ENCODE results near the gene MOGAT1.
"Not testable (repeated sequence)": the region's sequence is repeated elsewhere in the genome, so short reads cannot be mapped to it uniquely, and the experiment has no call there.

MOGAT1 gene

DNA sequence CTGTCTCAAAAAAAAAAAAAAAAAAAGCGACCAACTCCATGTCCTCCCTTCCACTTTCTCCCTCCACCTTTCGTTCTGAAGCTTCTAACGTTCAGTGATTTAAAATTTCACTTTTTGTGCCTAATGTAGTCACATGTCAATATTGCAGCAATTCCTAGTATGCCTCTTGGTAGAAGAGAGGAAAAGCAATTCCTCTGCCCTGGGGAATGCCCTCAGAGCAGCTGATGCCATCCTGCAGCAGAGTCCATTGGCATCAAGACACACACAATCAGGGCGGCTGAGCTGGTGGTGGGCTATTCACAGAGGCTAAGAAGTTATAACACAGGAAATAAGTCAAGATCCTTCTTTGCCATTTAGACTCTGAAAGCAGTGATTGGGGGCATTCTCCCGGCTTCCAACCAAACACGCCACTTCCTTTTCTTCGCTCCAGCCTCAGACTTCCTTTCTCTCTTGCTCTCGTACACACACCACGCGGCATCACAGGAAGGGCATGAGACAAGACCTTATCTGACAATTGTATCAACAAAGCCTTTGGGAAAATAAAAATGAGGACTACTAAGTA lies 71.9 kb downstream of the MOGAT1 start:
- no peak for DNase-seq (ENCODE audit: low read depth)

DNA sequence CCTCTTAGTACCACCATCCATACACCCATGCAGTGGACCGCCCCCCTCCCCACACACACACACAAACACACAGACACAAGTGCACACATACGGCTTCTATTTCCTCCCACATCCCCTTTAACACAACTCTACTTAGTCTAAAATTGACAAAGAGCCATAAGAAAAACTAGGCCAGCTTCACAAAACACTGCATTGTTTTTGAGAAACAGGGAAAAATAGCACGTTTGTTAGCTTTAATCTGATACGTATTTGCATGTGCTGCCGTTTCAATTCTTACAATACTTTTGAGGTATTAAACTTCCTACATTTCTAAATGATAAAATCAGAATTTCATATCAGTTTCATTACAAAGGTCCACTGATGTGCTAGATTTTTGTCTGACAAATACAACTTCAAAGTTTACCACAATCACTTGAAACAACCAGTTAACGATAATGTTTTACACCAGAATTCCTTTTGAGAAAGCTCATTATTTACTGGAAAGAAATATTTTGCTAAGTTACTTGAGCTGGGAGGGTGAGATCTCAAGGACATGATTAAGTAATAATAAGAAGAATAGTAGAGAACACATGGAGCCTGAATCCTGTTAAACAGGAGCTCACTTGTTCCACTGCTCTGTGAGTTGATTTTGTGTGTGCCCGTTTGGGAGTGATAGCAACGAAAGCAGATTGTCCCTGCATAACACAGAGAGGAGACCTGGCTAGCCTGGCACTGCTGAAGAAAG lies 74.5 kb downstream of the MOGAT1 start:
- no peak for DNase-seq (ENCODE audit: low read depth)

DNA sequence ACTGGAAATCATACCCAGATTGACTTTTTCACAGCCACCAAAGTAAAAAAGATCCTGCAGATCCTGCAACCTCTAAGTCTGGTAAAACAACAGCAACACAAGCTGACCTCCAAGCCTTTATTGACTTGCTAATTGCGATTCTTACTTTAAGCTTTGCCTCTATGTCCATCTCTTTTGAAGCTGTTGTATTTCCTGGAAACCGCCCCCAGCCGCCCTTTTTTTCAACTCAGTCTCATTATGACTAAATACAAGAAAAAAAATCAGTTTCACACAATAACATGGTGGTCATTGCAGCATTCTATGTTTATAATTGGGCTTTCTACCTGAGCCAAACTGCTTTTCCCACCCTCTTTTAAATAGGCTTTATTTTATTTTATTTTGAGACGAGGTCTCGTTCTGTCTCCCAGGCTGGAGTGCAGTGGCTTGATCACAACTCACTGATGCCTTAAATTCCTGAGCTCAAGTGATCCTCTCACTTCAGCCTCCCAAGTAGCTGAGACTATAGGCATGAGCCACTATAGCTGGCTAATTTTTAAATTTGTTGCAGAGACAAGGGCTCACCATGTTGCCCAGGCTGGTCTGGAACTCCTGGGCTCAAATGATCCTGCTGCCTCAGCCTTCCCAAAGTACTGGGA lies 76.2 kb downstream of the MOGAT1 start:
- no peak for DNase-seq (ENCODE audit: low read depth)

DNA sequence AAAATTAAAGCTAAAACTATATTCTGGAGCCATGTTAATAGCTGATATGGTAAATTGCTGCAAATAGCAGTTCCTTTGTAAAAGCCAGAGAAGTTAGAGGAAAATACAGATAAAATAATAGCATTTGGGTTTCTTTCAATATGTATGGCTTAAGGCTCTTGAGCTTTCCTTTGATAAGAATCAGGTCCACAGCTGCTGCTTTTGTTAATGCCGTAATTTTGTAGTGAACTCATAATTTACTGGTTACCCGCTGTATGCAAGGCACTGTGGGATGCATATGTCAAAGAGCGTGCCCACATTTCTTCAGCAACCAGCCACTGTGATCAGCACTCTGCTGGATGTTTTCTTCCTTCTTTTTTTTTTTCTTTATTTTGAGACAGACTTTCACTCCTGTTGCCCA lies 79.1 kb downstream of the MOGAT1 start:
- DNase-seq (ENCODE audit: low read depth): no peak

DNA sequence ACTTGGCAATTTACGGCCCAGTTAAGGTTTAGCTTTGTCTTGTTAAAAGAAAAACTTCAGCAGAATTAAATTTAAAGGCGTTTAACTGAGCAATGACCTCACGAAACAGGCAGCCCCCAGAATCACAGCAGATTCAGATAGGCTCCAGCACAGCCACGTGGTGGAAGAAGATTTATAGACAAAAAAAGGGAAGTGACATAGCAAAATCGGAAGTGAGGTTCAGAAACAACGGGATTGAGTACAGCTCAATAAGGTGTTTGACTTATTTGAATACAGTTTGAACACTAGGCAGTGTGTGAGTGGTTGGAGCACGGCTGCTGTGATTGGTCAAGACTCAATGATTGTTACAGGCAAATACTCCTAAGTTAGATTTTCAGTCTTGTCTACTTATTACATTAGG lies 79.8 kb downstream of the MOGAT1 start:
- no peak for DNase-seq (ENCODE audit: low read depth)

DNA sequence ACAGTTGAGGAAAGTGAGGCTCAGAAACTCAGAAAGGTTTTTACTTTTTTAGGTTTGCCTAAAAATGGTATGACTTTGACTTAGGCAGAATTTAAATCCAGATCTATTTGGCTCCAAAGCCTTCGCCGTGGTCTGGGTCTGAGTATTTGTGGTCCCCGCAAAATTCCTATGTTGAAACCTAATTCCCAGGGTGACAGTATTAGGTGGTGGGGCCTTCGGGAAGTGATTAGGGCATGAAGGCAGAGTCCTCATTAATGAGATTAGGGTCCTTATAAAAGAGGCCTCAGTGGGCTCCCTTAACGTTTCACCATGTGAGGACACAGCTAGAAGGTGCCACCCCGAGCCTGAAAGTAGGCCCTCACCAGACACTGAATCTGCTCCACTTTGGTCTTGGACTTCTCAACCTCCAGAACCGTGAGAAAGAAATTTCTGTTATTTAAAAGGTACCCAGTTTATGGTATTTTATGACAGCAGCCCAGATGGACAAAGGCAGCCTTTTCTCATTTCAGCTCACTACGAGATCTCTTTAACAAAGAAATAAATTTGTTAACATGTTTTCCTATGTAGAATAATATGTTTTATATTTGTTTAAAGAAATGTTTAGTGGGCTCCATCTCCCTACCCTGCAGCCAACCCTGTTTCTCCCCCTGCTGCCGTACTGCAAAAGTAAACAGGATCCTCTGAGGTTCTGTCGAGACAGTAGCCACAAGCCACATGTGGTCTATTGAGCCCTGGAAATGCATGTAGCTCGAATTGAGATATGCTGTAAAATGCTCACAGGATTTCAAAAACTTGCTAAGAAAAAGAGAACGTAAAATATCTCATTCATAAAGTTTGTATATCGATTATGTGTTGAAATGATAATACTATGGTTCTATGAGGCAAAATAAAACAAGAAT lies 80.6 kb downstream of the MOGAT1 start:
- DNase-seq (ENCODE audit: low read depth): no peak

DNA sequence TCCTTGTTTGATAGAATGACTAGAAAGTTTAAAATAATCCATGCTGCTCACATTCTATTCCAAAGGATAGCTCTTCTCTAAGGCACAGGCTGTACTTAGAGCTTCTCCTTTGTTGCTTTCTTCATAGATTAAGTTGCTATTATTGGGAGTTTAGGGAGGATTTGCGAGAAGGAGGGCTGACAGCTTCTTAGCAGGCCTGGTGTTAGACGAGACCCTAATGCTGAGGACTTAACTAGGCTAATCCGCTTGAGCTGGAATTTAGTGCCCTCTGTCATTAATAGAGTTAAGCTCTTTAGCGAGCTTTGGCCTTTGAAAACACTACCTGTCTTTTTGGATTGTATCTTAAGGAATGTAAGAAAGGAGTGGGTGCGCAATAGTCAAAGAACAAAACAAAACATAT lies 81.3 kb downstream of the MOGAT1 start:
- DNase-seq (ENCODE audit: low read depth): no peak

DNA sequence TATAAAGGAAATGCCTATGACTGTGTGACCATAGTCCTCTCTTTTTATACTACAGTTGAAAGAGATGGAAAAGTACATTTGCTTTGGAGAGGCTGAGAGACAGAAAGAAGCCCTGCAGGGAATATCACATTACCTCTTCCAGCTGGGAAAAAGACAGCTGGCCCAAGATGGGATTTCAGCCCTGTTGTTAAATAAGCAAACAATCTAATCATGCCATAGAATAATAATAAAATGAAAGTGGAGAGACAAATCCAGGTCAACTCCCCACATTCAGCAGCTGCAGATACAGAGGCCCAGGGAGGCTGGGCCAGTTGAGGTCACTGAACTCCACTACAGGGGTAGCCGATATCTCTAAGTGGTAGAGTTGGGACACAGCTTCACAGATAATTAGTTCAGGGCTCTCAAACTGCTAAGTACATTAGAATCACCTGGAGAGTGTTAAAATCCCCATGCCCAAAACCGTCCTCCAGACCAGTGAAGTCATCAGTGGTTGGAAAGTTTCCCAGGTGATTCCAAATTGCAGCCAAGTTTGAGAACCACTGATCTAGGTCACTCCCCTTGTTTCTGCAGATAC lies 81.9 kb downstream of the MOGAT1 start:
- no peak for DNase-seq (ENCODE audit: low read depth)

DNA sequence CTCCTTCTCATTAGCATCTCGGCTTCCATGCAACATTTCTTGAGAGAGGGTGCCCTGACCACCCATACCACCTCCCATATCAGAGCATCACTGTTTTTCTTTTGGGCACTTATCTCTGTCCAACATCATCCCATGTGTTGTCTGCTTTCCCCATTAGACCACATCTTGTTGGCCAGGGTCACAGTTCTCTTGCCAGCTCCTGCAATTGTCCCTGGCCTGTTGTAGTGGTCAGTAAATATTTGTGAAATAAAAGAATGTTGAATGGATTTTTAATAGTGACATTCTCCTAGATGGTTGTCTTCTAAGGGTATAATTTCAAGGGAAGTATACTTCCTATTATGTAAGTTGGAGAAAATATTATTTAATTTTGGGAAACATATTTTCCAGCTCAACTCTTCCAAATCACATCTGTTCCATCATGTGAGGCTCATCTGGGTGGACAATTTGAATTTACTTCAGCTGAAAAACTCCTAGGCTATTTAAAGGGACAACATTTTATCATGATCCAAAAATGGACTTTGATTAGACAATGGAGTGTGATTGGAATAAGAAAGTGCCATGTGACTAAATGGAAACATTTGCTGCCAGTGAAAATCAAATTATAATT lies 83.0 kb downstream of the MOGAT1 start:
- no peak for DNase-seq (ENCODE audit: low read depth)

DNA sequence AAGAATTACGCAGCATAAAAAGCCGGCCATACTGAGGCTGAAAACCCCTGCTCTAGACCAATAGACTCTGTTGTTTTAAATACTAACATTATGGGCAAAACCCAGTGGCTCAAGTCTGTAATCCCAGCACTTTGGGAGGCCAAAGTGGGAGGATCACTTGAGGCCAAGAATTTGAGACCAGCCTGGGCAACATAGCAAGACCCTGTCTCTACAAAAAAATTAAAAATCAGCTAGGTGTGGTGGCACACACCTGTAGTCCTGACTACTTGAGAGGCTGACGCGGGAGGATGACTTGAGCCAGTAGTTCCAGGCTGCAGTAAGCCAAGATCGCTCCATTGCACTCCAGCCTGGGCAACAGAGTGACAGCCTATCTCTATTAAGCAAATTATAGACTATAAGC lies 84.1 kb downstream of the MOGAT1 start:
- not testable (repeated sequence) for DNase-seq (ENCODE audit: low read depth)

DNA sequence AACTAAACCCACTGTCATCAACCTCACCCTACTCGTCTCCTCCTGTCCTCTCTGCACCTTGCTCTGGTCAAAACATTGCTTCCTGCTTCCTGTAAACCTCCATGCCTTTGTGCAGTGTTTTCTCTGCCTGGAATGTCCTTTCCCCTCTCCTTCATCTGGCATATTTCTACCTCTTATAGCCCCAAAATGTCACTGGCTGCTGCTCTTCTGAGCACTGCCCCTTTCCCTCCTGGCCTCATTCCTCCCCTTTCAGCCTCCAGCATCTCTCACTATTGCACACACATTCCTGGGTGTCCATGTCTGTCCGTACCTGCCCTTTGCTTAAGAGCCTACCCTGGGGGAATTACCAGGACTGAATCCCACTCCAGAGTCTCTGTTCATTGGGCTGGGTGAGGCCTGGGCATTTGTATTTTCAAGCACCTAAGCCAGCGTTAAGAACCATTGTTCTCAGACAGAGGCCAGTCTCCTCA lies 84.9 kb downstream of the MOGAT1 start:
- DNase-seq (ENCODE audit: low read depth): no peak

DNA sequence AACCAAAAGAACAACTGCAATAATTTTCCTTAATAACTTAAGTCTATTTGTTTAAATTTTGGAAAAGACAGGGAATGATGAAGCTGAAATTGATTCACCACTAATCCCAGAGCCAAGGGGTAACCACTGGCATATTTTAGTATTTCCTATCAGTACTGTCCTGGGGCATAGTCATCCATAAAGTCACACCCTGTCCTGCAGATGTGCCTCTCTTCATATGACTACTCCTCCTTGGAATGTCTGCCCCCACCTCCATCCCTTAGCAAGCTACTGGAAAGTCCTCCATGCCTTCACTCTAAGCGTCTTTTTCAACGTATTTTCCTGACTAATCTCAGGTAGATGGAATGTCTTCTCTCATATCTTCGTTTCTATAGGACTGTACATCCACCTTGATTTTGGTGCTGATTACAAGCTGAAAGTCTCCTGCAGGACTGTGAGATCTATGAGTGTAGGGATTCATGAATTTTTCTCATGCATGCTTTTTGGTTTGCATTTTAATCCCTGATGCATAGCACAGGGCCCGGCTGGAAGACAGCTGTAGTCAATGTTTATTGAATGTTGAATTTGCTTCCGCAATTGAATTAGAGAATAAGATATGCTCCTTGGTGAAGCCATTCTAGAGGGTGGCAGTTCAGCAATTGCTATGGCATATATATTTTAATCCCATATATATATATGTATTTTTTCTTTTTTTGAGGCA lies 85.6 kb downstream of the MOGAT1 start:
- DNase-seq (ENCODE audit: low read depth): no peak

Measured in activated T-helper 9 cell treated with anti-CD3 and anti-CD28 coated beads, Interleukin-2, amount 50 U/mL, for 16 hours (primary cell).